Body of pancreas (tissue), 4 donors: ENCODE measurements around the gene CAMTA1. TPM values are rescaled to one million over a fixed set of nuclear protein-coding genes. Genes with fewer than 3 reads are reported as not detected.

Experiments
- ATAC-seq: fragments of 150-250 bp; one replicate; pipeline ENCODE4 v1.9.1; 2016
- DNase-seq, 4 donors: peaks; one replicate each; pipeline ENCODE4 v3.0.0-alpha.2; 2019
- H3K27ac ChIP-seq, 4 donors: fragments of 200-600 bp; sonication (generic); 1 replicate in 3 of 4; 2 replicates in 1 of 4; pipeline versions ENCODE4 v1.5.1 to v1.6.1; 2016 to 2019; ENCODE audit warnings: mild to moderate bottlenecking in 1 of 4, mixed read lengths in 1 of 4, moderate library complexity in 1 of 4
- H3K27me3 ChIP-seq, 2 donors: fragments of 200-600 bp; sonication (generic); one replicate each; pipeline ENCODE4 v1.6.0; 2016; ENCODE audit warnings: mild to moderate bottlenecking in 1 of 2
- H3K36me3 ChIP-seq, 2 donors: fragments of 200-600 bp; sonication (generic); replicated peaks in 1 of 2; 2 replicates each; pipeline ENCODE4 v1.5.1; 2016; ENCODE audit warnings: low read depth in 2 of 2; ENCODE audit not compliant: insufficient read depth in 1 of 2
- H3K4me1 ChIP-seq: fragments of 200-600 bp; sonication (generic); one replicate; pipeline ENCODE4 v1.6.0; 2016
- H3K4me3 ChIP-seq, 2 donors: fragments of 200-600 bp; sonication (generic); 1 replicate in 1 of 2; 2 replicates in 1 of 2; pipeline ENCODE4 v1.5.1; 2016 to 2019
- H3K9me3 ChIP-seq, 3 donors: fragments of 200-600 bp; sonication (generic); 1 replicate in 2 of 3; 2 replicates in 1 of 3; pipeline ENCODE4 v1.5.1; 2016
- POLR2A ChIP-seq, 3 donors: fragments of 450-650 bp; IDR thresholded peaks; one replicate each; pipeline ENCODE4 v1.6.1; 2016; ENCODE audit warnings: antibody characterized with exemption in 3 of 3, mild to moderate bottlenecking in 2 of 3
- WGBS, 2 donors: methylation state at CpG; one replicate each; pipeline ENCODE4 v1.1.5; 2017; 5-methylcytosine and 5-hydroxymethylcytosine counted together
- intact Hi-C: fragments of 100-400 bp; cut with DNase I; formaldehyde crosslinking; loops from one replicate; pipeline ENCODE4 v1.15.1; 2023
- total RNA-seq, 2 donors: library from RNA; depleted of rRNA; stranded (reverse); fragments of >200 nt; gene quantifications; one replicate each; pipeline ENCODE4 v1.1.0, GENCODE V29; 2016
- TF ChIP-seq, protein P1 (sequence below), 7 experiments: fragments of 450-650 bp in 4 of 7; fragments of 200-600 bp in 3 of 7; sonication (generic) in 3 of 7; IDR thresholded peaks; one replicate each; pipeline ENCODE4 v1.5.1; 2016 to 2019; ENCODE audit warnings: antibody characterized with exemption in 7 of 7

Gene CAMTA1
- total RNA-seq, 2 donors from 2014 or later = 36.3 to 59.7 TPM

DNA sequence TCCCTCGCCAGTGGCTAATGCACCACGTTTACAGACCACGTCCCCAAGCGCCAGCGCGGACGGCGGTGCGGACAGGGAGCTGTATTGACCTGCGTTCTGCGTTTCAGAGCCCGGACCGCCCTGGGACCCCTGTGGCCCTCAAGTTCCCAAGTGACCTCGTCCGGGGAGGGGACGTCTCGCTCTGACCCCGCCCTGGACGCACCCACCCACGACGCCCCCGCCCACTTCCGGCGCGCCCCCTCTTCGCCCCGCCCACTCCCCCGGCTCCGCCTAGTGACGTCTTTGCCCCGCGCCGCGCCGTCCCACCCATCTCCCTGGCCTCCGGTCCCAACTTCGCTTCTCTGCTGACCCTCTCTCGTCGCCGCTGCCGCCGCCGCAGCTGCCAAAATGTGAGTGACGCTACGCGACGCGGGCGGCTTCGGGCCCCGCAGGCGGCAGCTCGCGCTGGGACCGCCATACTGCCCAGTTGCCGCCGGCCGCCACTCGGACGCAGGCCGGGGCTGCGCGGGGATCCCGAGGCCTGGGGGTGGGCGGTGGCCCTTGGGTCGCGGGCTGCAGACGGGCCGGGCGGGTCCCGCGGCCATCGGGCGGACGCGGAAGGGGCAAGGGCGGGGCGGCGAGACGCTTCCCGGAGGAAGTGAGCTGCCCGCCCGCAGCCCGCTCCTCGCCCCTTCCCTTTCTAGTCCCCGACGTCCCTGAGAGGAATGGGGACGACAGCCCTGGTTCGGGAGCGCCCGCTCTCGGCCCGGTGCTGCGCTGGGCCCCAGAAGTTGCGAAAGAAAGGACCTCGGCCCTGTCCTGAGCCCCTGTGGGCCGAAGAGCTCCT lies 986.0 kb downstream of the CAMTA1 start, which contains the start of gene VAMP3:
VAMP3 (plus strand) TSS at position 300 of the 826 bp plus-strand sequence; CDS start at position 388, 88 bp downstream.
- no peaks in the 10 kb centered on the region for H3K36me3 ChIP-seq
- DNase-seq (peak; percentile 89 to 91 (median 90)), ATAC-seq (peak; percentile 98)
- H3K27me3 ChIP-seq = no peaks in the 10 kb centered on the region
- H3K4me3 ChIP-seq = peak within 1 kb of the TSS; percentile 86 to 90
- intact Hi-C loops = no loop called here
- peak within 1 kb of the TSS; percentile 71 to 96 (median 88) for H3K27ac ChIP-seq
- WGBS, 2 donors = 0 to 1% methylated on average over 1 to 96 of the region's 97 CpGs
- H3K9me3 ChIP-seq = no peaks in the 10 kb centered on the region
- peak; percentile 28 to 75 (median 62) for TF ChIP-seq POLR2A (IDR thresholded peaks at IDR 0.05)
- TF ChIP-seq, protein P1, sequence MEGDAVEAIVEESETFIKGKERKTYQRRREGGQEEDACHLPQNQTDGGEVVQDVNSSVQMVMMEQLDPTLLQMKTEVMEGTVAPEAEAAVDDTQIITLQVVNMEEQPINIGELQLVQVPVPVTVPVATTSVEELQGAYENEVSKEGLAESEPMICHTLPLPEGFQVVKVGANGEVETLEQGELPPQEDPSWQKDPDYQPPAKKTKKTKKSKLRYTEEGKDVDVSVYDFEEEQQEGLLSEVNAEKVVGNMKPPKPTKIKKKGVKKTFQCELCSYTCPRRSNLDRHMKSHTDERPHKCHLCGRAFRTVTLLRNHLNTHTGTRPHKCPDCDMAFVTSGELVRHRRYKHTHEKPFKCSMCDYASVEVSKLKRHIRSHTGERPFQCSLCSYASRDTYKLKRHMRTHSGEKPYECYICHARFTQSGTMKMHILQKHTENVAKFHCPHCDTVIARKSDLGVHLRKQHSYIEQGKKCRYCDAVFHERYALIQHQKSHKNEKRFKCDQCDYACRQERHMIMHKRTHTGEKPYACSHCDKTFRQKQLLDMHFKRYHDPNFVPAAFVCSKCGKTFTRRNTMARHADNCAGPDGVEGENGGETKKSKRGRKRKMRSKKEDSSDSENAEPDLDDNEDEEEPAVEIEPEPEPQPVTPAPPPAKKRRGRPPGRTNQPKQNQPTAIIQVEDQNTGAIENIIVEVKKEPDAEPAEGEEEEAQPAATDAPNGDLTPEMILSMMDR (IDR thresholded peaks at IDR 0.05) = no peak
- peaks cover 17% of the 10 kb centered on the region for H3K4me1 ChIP-seq

DNA sequence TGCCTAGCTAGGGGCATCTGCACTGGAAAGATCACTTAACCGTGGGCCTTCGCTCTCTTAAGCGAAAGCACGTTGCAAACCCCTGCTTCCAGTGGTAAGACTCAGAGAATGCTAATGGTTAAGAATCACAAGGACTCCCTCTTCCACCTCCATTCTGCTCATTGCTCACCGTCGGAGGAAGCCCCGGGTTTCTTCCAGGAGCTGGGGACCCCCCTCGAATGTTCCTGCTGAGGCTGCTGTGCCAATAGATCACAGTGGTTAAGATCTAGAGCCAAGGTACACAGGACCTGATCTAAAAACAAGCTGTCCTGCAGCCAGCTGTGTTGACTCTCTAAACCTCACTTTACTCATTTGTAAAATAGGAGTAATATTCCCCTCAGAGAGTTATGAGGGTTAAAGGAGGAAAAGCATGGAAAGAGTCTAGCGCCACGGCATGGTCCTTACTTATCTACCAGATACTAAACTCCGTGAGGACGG lies 986.6 kb downstream of the CAMTA1 start:
- TF ChIP-seq POLR2A (IDR thresholded peaks at IDR 0.05) = no peak
- TF ChIP-seq, protein P1 (IDR thresholded peaks at IDR 0.05) = no peak
- peaks cover 17% of the 10 kb centered on the region for H3K4me1 ChIP-seq
- no peak for DNase-seq
- H3K27me3 ChIP-seq = no peaks in the 10 kb centered on the region
- WGBS, 2 donors = 7 to 8% methylated on average over 10 to 12 of the region's 12 CpGs
- peak overlapping the region in 3 of 4 donors; percentile 87 to 96 (median 90) for H3K27ac ChIP-seq
- no peaks in the 10 kb centered on the region for H3K36me3 ChIP-seq
- H3K9me3 ChIP-seq = no peaks in the 10 kb centered on the region
- peak overlapping the region; percentile 86 to 90 for H3K4me3 ChIP-seq
- intact Hi-C loops = no loop called here
- no peak for ATAC-seq

DNA sequence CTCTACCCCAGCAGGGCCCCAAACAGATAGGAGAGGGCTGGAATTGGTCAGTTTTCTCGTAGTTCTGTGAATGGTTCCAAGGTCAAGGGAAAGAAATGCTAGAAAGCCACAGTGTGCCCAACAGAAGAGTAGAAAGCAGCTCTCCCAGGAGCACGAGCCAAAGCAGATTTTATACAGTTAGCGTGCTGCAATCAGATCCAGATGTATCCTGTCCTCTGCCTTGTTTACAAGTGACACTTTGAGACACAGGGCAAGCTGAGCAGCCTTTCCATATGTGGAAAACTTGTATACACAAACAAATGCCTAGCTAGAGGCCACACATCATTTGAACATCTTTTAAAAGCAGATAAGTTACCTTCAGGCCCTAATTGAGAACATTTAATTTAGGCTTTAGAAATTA lies 992.3 kb downstream of the CAMTA1 start:
- Histone ChIP-seq H3K27me3 (no peaks in the 10 kb centered on the region), H3K36me3 (peaks cover 0 to 10% of the 10 kb centered on the region in 2 donors), H3K4me1 (peaks cover 4% of the 10 kb centered on the region), H3K4me3 (no peak overlapping the region), H3K27ac (no peak overlapping the region), H3K9me3 (no peaks in the 10 kb centered on the region)
- TF ChIP-seq POLR2A (IDR thresholded peaks at IDR 0.05) = no peak
- TF ChIP-seq, protein P1 (IDR thresholded peaks at IDR 0.05) = no peak
- ATAC-seq = no peak
- intact Hi-C loops = no loop called here
- no peak for DNase-seq
- WGBS, 2 donors = 78 to 85% methylated on average over 3 of the region's 3 CpGs

DNA sequence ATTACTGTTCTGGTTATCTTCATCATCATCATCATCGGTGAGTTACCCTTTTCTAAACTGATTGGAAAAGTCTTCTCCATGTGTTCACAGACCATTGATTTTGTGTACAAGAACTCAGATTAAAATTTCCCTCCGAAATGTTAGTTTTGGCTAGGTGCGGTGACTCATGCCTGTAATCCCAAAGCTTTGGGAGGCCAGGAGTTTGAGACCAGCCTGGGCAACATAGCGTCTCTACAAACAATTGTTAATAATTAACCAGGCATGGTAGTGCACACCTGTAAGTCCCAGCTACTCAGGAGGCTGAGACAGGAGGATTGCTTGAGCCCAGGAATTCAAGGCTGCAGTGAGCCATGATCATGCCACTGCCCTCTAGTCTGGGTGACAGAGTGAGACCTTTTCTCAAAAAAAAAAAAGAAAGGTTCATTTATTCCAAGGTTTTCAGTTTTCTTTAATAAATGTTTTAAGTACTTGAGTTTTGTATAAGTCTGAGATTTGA lies 992.9 kb downstream of the CAMTA1 start:
- Histone ChIP-seq H3K9me3 (no peaks in the 10 kb centered on the region), H3K27me3 (no peaks in the 10 kb centered on the region), H3K4me3 (no peak overlapping the region), H3K36me3 (peaks cover 0 to 10% of the 10 kb centered on the region in 2 donors), H3K4me1 (peaks cover 5% of the 10 kb centered on the region), H3K27ac (no peak overlapping the region)
- no peak for DNase-seq
- WGBS, 2 donors = 78 to 81% methylated on average over 4 of the region's 4 CpGs
- TF ChIP-seq POLR2A (IDR thresholded peaks at IDR 0.05) = no peak
- TF ChIP-seq, protein P1 (IDR thresholded peaks at IDR 0.05) = no peak
- intact Hi-C loops = no loop called here
- ATAC-seq = no peak
